Measurements from ENCODE around the gene PRKCB.

GRCh38 chr16:24117680-24118079 is 281.9 kb downstream of the PRKCB start:
- no peak for TF ChIP-seq POLR2A (IDR thresholded peaks at IDR 0.05)
- TF ChIP-seq CTCF (IDR thresholded peaks at IDR 0.05), result no peak
